CD14-positive monocyte (primary cell): ENCODE data around the gene URB1. TPM values are rescaled to one million over a fixed set of nuclear protein-coding genes. Genes with fewer than 3 reads are reported as not detected.

ENCODE experiments used
- DNase-seq, 3 donors: peaks; one replicate each; pipeline ENCODE4 v3.0.0-alpha.2; 2011 to 2022
- H2AFZ ChIP-seq: 2 replicates; pipeline ENCODE4 v1.6.0; 2012; ENCODE audit warnings: mild to moderate bottlenecking, low read depth, low read length, inconsistent platforms; ENCODE audit not compliant: insufficient read depth, poor library complexity, severe bottlenecking
- H3K27ac ChIP-seq, 2 donors: 1 replicate in 1 of 2; 2 replicates in 1 of 2; pipeline ENCODE4 v1.5.1; 2012 to 2013; ENCODE audit warnings: low read length in 2 of 2, control low read depth in 1 of 2, inconsistent platforms in 1 of 2, low read depth in 1 of 2, mild to moderate bottlenecking in 1 of 2
- H3K27me3 ChIP-seq, 2 donors: one replicate each; pipeline versions ENCODE4 v1.6.0 to v1.6.1; 2011 to 2013; ENCODE audit warnings: low read length in 2 of 2; ENCODE audit not compliant: control insufficient read depth in 2 of 2, insufficient read depth in 2 of 2
- H3K36me3 ChIP-seq, 2 donors: replicated peaks in 1 of 2; 1 replicate in 1 of 2; 2 replicates in 1 of 2; pipeline versions ENCODE4 v1.5.1 to v1.6.1; 2012 to 2013; ENCODE audit warnings: low read length in 2 of 2, control low read depth in 1 of 2, inconsistent platforms in 1 of 2, mild to moderate bottlenecking in 1 of 2; ENCODE audit not compliant: insufficient read depth in 2 of 2, control insufficient read depth in 1 of 2
- H3K4me1 ChIP-seq, 2 donors: 1 replicate in 1 of 2; 2 replicates in 1 of 2; pipeline versions ENCODE4 v1.5.1 to v1.6.1; 2012 to 2013; ENCODE audit warnings: low read length in 2 of 2, control low read depth in 1 of 2, inconsistent platforms in 1 of 2, mild to moderate bottlenecking in 1 of 2, moderate library complexity in 1 of 2; ENCODE audit not compliant: insufficient read depth in 2 of 2, control insufficient read depth in 1 of 2
- H3K4me2 ChIP-seq: replicated peaks from 2 replicates; pipeline ENCODE3; 2012; ENCODE audit warnings: low read length, moderate library complexity, mild to moderate bottlenecking; ENCODE audit not compliant: poor library complexity, severe bottlenecking; ENCODE audit errors: extremely low read depth
- H3K4me3 ChIP-seq, 3 experiments: fragments of 200-600 bp in 1 of 3; sonication (generic) in 1 of 3; replicated peaks in 1 of 3; 1 replicate in 2 of 3; 2 replicates in 1 of 3; pipeline ENCODE4 v1.5.1; 2011 to 2013; ENCODE audit warnings: low read length in 3 of 3, mild to moderate bottlenecking in 3 of 3, control low read depth in 2 of 3, low read depth in 2 of 3, inconsistent platforms in 1 of 3, moderate library complexity in 1 of 3
- H3K79me2 ChIP-seq: 2 replicates; pipeline ENCODE4 v1.6.0; 2012; ENCODE audit warnings: mild to moderate bottlenecking, control low read depth, inconsistent platforms, low read length, moderate library complexity; ENCODE audit not compliant: insufficient read depth
- H3K9ac ChIP-seq: 2 replicates; pipeline ENCODE4 v1.6.0; 2017; ENCODE audit warnings: low read length, mild to moderate bottlenecking; ENCODE audit not compliant: insufficient read depth, poor library complexity, severe bottlenecking
- H3K9me3 ChIP-seq, 2 donors: replicated peaks in 1 of 2; 1 replicate in 1 of 2; 2 replicates in 1 of 2; pipeline versions ENCODE4 v1.5.1 to v1.6.1; 2012 to 2013; ENCODE audit warnings: low read length in 2 of 2, control low read depth in 1 of 2; ENCODE audit not compliant: control insufficient read depth in 1 of 2, insufficient read depth in 1 of 2
- H4K20me1 ChIP-seq: 2 replicates; pipeline ENCODE4 v1.6.0; 2012; ENCODE audit warnings: mild to moderate bottlenecking, low read length, control low read depth, moderate library complexity; ENCODE audit not compliant: insufficient read depth
- H3K27ac Mint-ChIP-seq, 7 donors: one replicate each; pipeline ENCODE4 v1.8.0; 2020; ENCODE audit warnings: mild to moderate bottlenecking in 7 of 7, mixed read lengths in 7 of 7, moderate library complexity in 6 of 7, inconsistent platforms in 2 of 7
- H3K27me3 Mint-ChIP-seq, 3 donors: one replicate each; pipeline ENCODE4 v1.8.0; 2021 to 2022; ENCODE audit warnings: low read depth in 3 of 3, mild to moderate bottlenecking in 3 of 3, mixed read lengths in 3 of 3, moderate library complexity in 3 of 3, inconsistent platforms in 1 of 3
- H3K36me3 Mint-ChIP-seq, 2 donors: one replicate each; pipeline ENCODE4 v1.8.0; 2020; ENCODE audit warnings: mixed read lengths in 2 of 2, inconsistent platforms in 1 of 2, mild to moderate bottlenecking in 1 of 2
- H3K4me1 Mint-ChIP-seq: one replicate; pipeline ENCODE4 v1.8.0; 2020; ENCODE audit warnings: mild to moderate bottlenecking, mixed read lengths
- H3K4me3 Mint-ChIP-seq, 2 donors: one replicate each; pipeline ENCODE4 v1.8.0; 2020; ENCODE audit warnings: mild to moderate bottlenecking in 2 of 2, mixed read lengths in 2 of 2, moderate library complexity in 1 of 2
- H3K9me3 Mint-ChIP-seq, 7 donors: one replicate each; pipeline ENCODE4 v1.8.0; 2020 to 2022; ENCODE audit warnings: mixed read lengths in 7 of 7, mild to moderate bottlenecking in 6 of 7, moderate library complexity in 6 of 7, inconsistent platforms in 2 of 7
- CTCF ChIP-seq: fragments of 200-600 bp; IDR thresholded peaks from one replicate; pipeline ENCODE4 v1.8.0; 2022; ENCODE audit warnings: antibody characterized with exemption, mild to moderate bottlenecking
- whole genome bisulfite sequencing: methylation state at CpG from one replicate; pipeline ENCODE4 v1.1.5; 2013; ENCODE audit warnings: missing lambda C conversion rate; ENCODE audit not compliant: insufficient coverage; 5-methylcytosine and 5-hydroxymethylcytosine counted together
- intact Hi-C, 2 donors: fragments of 100-400 bp; cut with micrococcal nuclease; formaldehyde crosslinking; loops; one replicate each; pipeline versions ENCODE4 v1.15.0 to v1.15.1; 2023
- polyA plus RNA-seq, 3 donors: library from polyadenylated mRNA; depleted of rRNA in 1 of 3; unstranded in 2 of 3; stranded (reverse) in 1 of 3; fragments of 300-500 nt in 2 of 3; fragments of >200 nt in 1 of 3; fragmentation: Illumina TruSeq in 2 of 3; gene quantifications; 1 replicate in 2 of 3; 2 replicates in 1 of 3; pipeline ENCODE4 v1.2.3, GENCODE V29; 2012 to 2021

Gene URB1
- polyA plus RNA-seq, 3 donors = 0.25 to 2.4 (median 0.47) TPM

DNA sequence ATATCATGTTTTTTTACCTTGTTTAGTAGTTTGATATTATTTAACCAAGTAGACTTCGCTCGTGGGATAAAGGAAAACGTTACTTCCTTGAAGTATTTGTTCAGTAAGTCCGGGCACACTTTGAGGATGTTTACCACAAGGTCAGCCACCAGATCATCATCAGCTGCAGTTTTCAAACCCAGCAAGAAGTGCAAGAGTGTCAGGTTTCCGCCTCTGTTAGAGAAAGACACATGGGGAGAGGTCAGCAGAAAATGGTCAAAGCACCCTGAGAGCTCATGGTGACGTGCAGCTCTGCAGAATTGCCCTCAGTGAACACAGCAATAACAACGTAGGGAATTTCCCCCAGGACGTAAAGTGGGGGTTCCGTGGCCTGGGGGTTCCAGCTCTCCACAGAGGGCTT is 24.4 kb downstream of the URB1 start:
- Histone ChIP-seq H3K4me1 (peaks cover 11 to 19% of the 10 kb centered on the region in 2 donors), H3K36me3 (peaks cover 48 to 61% of the 10 kb centered on the region in 2 donors), H4K20me1 (no peaks in the 10 kb centered on the region), H2AFZ (no peak overlapping the region), H3K27me3 (no peaks in the 10 kb centered on the region), H3K4me2 (no peak overlapping the region), H3K9me3 (no peaks in the 10 kb centered on the region), H3K9ac (no peak overlapping the region), H3K4me3 (no peak overlapping the region), H3K27ac (no peak overlapping the region), H3K79me2 (peaks cover 3% of the 10 kb centered on the region)
- H3K9me3 Mint-ChIP-seq = no peaks in the 10 kb centered on the region
- no peak for TF ChIP-seq CTCF
- H3K27ac Mint-ChIP-seq = peak overlapping the region in 1 of 7 donors; percentile 11
- no peak for DNase-seq
- peaks cover 59 to 63% of the 10 kb centered on the region in 2 donors for H3K36me3 Mint-ChIP-seq
- no peak overlapping the region for H3K4me3 Mint-ChIP-seq
- peaks cover 19% of the 10 kb centered on the region for H3K4me1 Mint-ChIP-seq
- no peaks in the 10 kb centered on the region for H3K27me3 Mint-ChIP-seq
- intact Hi-C loops = no loop called here
- WGBS = 93% methylated on average over 5 of the region's 9 CpGs

DNA sequence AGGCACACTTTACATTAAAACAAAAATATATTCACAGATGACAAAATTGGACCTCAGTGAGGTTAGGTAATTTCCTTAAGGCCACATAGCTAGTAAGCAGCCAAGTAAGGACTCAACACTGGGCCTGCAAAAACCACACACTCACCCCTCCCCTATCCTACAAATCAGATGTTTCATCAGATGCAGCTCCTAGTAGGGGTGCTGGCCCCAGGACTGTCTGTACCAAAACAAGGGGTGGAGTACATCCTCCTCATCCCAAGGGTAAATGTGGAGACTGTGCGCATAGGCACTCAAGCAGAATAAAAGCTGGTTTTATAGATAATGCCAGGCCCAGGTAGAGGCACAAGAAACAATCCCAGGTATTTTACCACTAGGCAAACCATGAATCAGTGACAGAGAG is 25.7 kb downstream of the URB1 start:
- Histone ChIP-seq H2AFZ (no peak overlapping the region), H3K4me3 (no peak overlapping the region), H3K27me3 (no peaks in the 10 kb centered on the region), H3K9me3 (no peaks in the 10 kb centered on the region), H3K4me2 (no peak overlapping the region), H4K20me1 (no peaks in the 10 kb centered on the region), H3K36me3 (peaks cover 59 to 74% of the 10 kb centered on the region in 2 donors), H3K27ac (no peak overlapping the region), H3K79me2 (peaks cover 3% of the 10 kb centered on the region), H3K9ac (no peak overlapping the region), H3K4me1 (peaks cover 8 to 15% of the 10 kb centered on the region in 2 donors)
- TF ChIP-seq CTCF = no peak
- H3K4me1 Mint-ChIP-seq = peaks cover 17% of the 10 kb centered on the region
- H3K36me3 Mint-ChIP-seq = peaks cover 68 to 69% of the 10 kb centered on the region in 2 donors
- no peak overlapping the region for H3K4me3 Mint-ChIP-seq
- H3K27me3 Mint-ChIP-seq = no peaks in the 10 kb centered on the region
- intact Hi-C loops = no loop called here
- H3K27ac Mint-ChIP-seq = peak overlapping the region in 2 of 7 donors; percentile 27 to 79
- no CpG with 5 or more reads among the region's 1 CpG for WGBS
- no peaks in the 10 kb centered on the region for H3K9me3 Mint-ChIP-seq
- no peak for DNase-seq
